CD4-positive, alpha-beta T cell treated with Interleukin-17A for 1 hour (primary cell): ENCODE data around the gene AVPI1.
"Not testable (repeated sequence)": the region's sequence is repeated elsewhere in the genome, so short reads cannot be mapped to it uniquely, and the experiment has no call there.

Experiments
- DNase-seq: peaks from one replicate; pipeline ENCODE4 v3.0.0-alpha.2; 2020

AVPI1 gene

GRCh38 chr10:97640174-97640867 is 46.7 kb downstream of the AVPI1 start, which contains the start of gene PI4K2A:
TSS of gene PI4K2A (plus strand) at chr10:97640671. CDS start at chr10:97640743, 72 bp downstream.
- peak; percentile 100 for DNase-seq

GRCh38 chr10:97639090-97639489 is 48.0 kb downstream of the AVPI1 start:
- not testable (repeated sequence) for DNase-seq

- no peak for DNase-seq
Observed at GRCh38 chr10:97635577-97635976, 51.5 kb downstream of the AVPI1 start.

GRCh38 chr10:97633921-97634320 is 53.1 kb downstream of the AVPI1 start:
- DNase-seq: peak; percentile 38

GRCh38 chr10:97632949-97633884 is 53.8 kb downstream of the AVPI1 start, which contains the start of gene MORN4:
TSS of gene MORN4 (minus strand) at chr10:97633500. CDS start at chr10:97619653, 13,847 bp downstream.
- DNase-seq: peak; percentile 94

GRCh38 chr10:97631098-97631497 is 55.9 kb downstream of the AVPI1 start:
- DNase-seq: no peak

- no peak for DNase-seq
Observed at GRCh38 chr10:97629289-97629688, 57.8 kb downstream of the AVPI1 start.

GRCh38 chr10:97628228-97628627 is 58.8 kb downstream of the AVPI1 start:
- no peak for DNase-seq

GRCh38 chr10:97627731-97628130 is 59.3 kb downstream of the AVPI1 start:
- no peak for DNase-seq
